ENCODE measurements around the gene FBXO10.

DNA sequence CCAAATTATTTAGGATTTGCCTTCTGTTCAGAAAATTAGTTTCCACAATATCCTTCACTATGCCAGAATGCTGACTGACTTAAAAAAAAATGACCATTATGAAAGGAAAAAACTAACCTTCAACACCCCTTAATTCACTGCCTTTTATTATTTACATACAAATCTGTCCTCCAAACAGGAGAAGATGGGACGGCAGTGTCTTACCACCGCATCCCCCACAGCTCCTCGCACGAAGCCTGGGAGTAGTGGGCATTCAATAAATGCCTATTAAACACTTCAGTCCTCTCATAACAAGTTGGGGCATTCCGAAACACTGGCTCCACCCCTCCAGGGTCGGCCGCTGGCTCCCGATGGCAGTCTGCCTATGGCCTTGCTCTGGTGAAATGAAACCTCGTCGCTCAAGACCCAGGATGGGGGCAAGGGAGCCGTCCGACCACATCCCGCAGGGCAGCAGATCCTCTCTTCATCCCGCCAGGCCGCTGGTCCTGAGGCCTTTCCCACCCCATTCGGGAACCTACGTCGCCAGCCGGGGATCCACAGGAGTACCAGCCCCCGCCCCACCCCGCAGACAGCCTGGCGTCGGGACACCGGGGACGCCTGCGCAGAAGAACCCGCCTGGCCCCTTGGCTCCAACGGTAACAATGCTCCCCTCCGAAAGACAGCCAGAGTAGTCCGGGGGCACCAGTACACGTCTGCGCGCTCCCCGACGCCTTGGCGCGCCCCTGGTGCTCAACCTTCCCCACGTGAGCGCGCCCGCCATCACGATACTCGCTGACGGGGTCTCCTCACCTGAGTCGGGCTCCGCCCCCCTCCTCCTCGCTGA is 111.5 kb downstream of the FBXO10 start:
- TF ChIP-seq POLR2A (IDR thresholded peaks at IDR 0.05) (no peak), CTCF (IDR thresholded peaks at IDR 0.05) (no peak)

Measured in testis (tissue), 2 donors.